Activated naive CD4-positive, alpha-beta T cell treated with Interleukin-2 at 50 U/mL for 16 hours (primary cell): ENCODE data around the gene SLC7A11.

Experiments used
- DNase-seq: peaks from one replicate; pipeline ENCODE4 v3.0.0-alpha.2; 2020

Gene SLC7A11

GRCh38 chr4:138204507-138204906 lies 37.6 kb downstream of the SLC7A11 start:
- DNase-seq, result no peak

- no peak for DNase-seq
Measured at GRCh38 chr4:138202686-138203085, 39.5 kb downstream of the SLC7A11 start.

- no peak for DNase-seq
Measured at GRCh38 chr4:138200236-138200590, 41.9 kb downstream of the SLC7A11 start.

GRCh38 chr4:138199568-138200235 lies 42.4 kb downstream of the SLC7A11 start:
- DNase-seq, result no peak

- no peak for DNase-seq
Measured at GRCh38 chr4:138196153-138196552, 46.0 kb downstream of the SLC7A11 start.

- DNase-seq, result no peak
Measured at GRCh38 chr4:138193963-138194362, 48.2 kb downstream of the SLC7A11 start.

GRCh38 chr4:138192113-138192512 lies 50.0 kb downstream of the SLC7A11 start:
- no peak for DNase-seq

GRCh38 chr4:138190452-138190858 lies 51.7 kb downstream of the SLC7A11 start:
- DNase-seq, result no peak

GRCh38 chr4:138189206-138189605 lies 52.9 kb downstream of the SLC7A11 start:
- no peak for DNase-seq

GRCh38 chr4:138188406-138189084 lies 53.6 kb downstream of the SLC7A11 start:
- DNase-seq, result no peak

- DNase-seq, result no peak
Measured at GRCh38 chr4:138185859-138186645, 56.1 kb downstream of the SLC7A11 start.

GRCh38 chr4:138184886-138185285 lies 57.3 kb downstream of the SLC7A11 start:
- no peak for DNase-seq

GRCh38 chr4:138182838-138183426 lies 59.2 kb downstream of the SLC7A11 start:
- no peak for DNase-seq

GRCh38 chr4:138181287-138181686 lies 60.9 kb downstream of the SLC7A11 start:
- DNase-seq, result no peak

GRCh38 chr4:138178566-138178965 lies 63.6 kb downstream of the SLC7A11 start:
- no peak for DNase-seq

- no peak for DNase-seq
Measured at GRCh38 chr4:138177278-138177968, 64.7 kb downstream of the SLC7A11 start.

- no peak for DNase-seq
Measured at GRCh38 chr4:138174981-138175794, 67.0 kb downstream of the SLC7A11 start.

- no peak for DNase-seq
Measured at GRCh38 chr4:138164208-138164607, 77.9 kb downstream of the SLC7A11 start.

- DNase-seq, result no peak
Measured at GRCh38 chr4:138163171-138163570, 79.0 kb downstream of the SLC7A11 start.

- DNase-seq, result no peak
Measured at GRCh38 chr4:138162259-138162658, 79.9 kb downstream of the SLC7A11 start.

GRCh38 chr4:138161351-138161750 lies 80.8 kb downstream of the SLC7A11 start:
- DNase-seq, result no peak

- no peak for DNase-seq
Measured at GRCh38 chr4:138158746-138159297, 83.3 kb downstream of the SLC7A11 start.
